Gastrocnemius medialis (tissue), 4 donors: Measurements from ENCODE around the gene CENPX. TPM values are rescaled to one million over a fixed set of nuclear protein-coding genes. Genes with fewer than 3 reads are reported as not detected.

Experiments
- ATAC-seq, 2 donors: fragments of 150-250 bp; one replicate each; pipeline ENCODE4 v1.9.1; 2016
- DNase-seq, 2 donors: peaks; one replicate each; pipeline ENCODE4 v3.0.0-alpha.2; 2019
- H3K27ac ChIP-seq, 4 donors: fragments of 200-600 bp; sonication (generic); 1 replicate in 1 of 4; 2 replicates in 3 of 4; pipeline ENCODE4 v1.5.1; 2016 to 2018; ENCODE audit warnings: mild to moderate bottlenecking in 2 of 4, moderate library complexity in 1 of 4
- H3K27me3 ChIP-seq, 3 donors: fragments of 200-600 bp; sonication (generic) in 2 of 3; 1 replicate in 1 of 3; 2 replicates in 2 of 3; pipeline versions ENCODE4 v1.5.1 to v1.6.0; 2016 to 2019; ENCODE audit warnings: mild to moderate bottlenecking in 1 of 3, moderate library complexity in 1 of 3
- H3K36me3 ChIP-seq, 2 donors: fragments of 200-600 bp; sonication (generic) in 1 of 2; one replicate each; pipeline ENCODE4 v1.5.1; 2017 to 2018
- H3K4me1 ChIP-seq, 2 donors: fragments of 200-600 bp; sonication (generic) in 1 of 2; one replicate each; pipeline ENCODE4 v1.5.1; 2016 to 2017; ENCODE audit warnings: mild to moderate bottlenecking in 2 of 2
- H3K4me3 ChIP-seq, 4 donors: fragments of 200-600 bp; sonication (generic) in 3 of 4; 1 replicate in 1 of 4; 2 replicates in 3 of 4; pipeline ENCODE4 v1.5.1; 2016 to 2019; ENCODE audit warnings: mild to moderate bottlenecking in 2 of 4
- H3K9me3 ChIP-seq, 3 donors: fragments of 200-600 bp; sonication (generic) in 2 of 3; 1 replicate in 1 of 3; 2 replicates in 2 of 3; pipeline ENCODE4 v1.5.1; 2016 to 2019
- CTCF ChIP-seq, 5 experiments: fragments of 450-650 bp in 3 of 5; fragments of 200-600 bp in 2 of 5; sonication (generic) in 2 of 5; IDR thresholded peaks in 4 of 5; conservative IDR thresholded peaks in 1 of 5; 1 replicate in 4 of 5; 2 replicates in 1 of 5; pipeline ENCODE4 v1.5.1; 2016 to 2019; ENCODE audit warnings: antibody characterized with exemption in 5 of 5, mild to moderate bottlenecking in 3 of 5, moderate library complexity in 3 of 5
- POLR2A ChIP-seq, 2 donors: fragments of 450-650 bp; IDR thresholded peaks; one replicate each; pipeline ENCODE4 v1.6.1; 2017; ENCODE audit warnings: antibody characterized with exemption in 2 of 2, mild to moderate bottlenecking in 2 of 2, moderate library complexity in 2 of 2
- in situ Hi-C, 4 donors: fragments of 200-750 bp; cut with MboI; loops; one replicate each; pipeline versions ENCODE4 v1.15.0 to v1.8.0; 2017; ENCODE audit warnings: low sequenced_read_pairs in 4 of 4
- intact Hi-C: fragments of 100-400 bp; cut with DNase I; formaldehyde crosslinking; loops from one replicate; pipeline ENCODE4 v1.15.1; 2023; ENCODE audit warnings: low total_unique reads
- total RNA-seq, 4 donors: library from RNA; depleted of rRNA; stranded (reverse); fragments of >200 nt; gene quantifications; one replicate each; pipeline versions ENCODE4 v1.1.0 to v1.2.3, GENCODE V29; 2016

Gene CENPX
- total RNA-seq, 4 donors from 2014 or later, result 41.2 to 62.7 (median 57.0) TPM

GRCh38 chr17:82018989-82019689, 3.5 kb downstream of the CENPX start:
- peak overlapping the region in 2 of 4 donors; percentile 38 to 41 for H3K27ac ChIP-seq
- H3K36me3 ChIP-seq, result no peaks in the 10 kb centered on the region
- no peaks in the 10 kb centered on the region for H3K27me3 ChIP-seq
- ATAC-seq, result no peak
- H3K9me3 ChIP-seq, result no peaks in the 10 kb centered on the region
- no peak for DNase-seq
- peaks cover 23 to 60% of the 10 kb centered on the region in 2 donors for H3K4me1 ChIP-seq
- in situ Hi-C loops, result no loop called here
- no peak overlapping the region for H3K4me3 ChIP-seq
- TF ChIP-seq CTCF (IDR thresholded peaks at IDR 0.05 in 4 of 5, conservative IDR thresholded peaks at IDR 0.05 in 1 of 5) (no peak), POLR2A (IDR thresholded peaks at IDR 0.05) (no peak)
- intact Hi-C loops, result no loop called here

- no peaks in the 10 kb centered on the region for H3K9me3 ChIP-seq
- ATAC-seq (no peak), DNase-seq (no peak)
- peak overlapping the region in 2 of 4 donors; percentile 38 to 41 for H3K27ac ChIP-seq
- no peaks in the 10 kb centered on the region for H3K36me3 ChIP-seq
- no peaks in the 10 kb centered on the region for H3K27me3 ChIP-seq
- in situ Hi-C loops (no loop called here), intact Hi-C loops (no loop called here)
- peaks cover 18 to 52% of the 10 kb centered on the region in 2 donors for H3K4me1 ChIP-seq
- no peak for TF ChIP-seq CTCF (IDR thresholded peaks at IDR 0.05 in 4 of 5, conservative IDR thresholded peaks at IDR 0.05 in 1 of 5)
- TF ChIP-seq POLR2A (IDR thresholded peaks at IDR 0.05), result no peak
- H3K4me3 ChIP-seq, result no peak overlapping the region
Observed at GRCh38 chr17:82018152-82018988, 4.3 kb downstream of the CENPX start.

GRCh38 chr17:82017612-82018151, 5.0 kb downstream of the CENPX start:
- Histone ChIP-seq H3K36me3 (no peaks in the 10 kb centered on the region), H3K9me3 (no peaks in the 10 kb centered on the region), H3K27ac (peak overlapping the region in 1 of 4 donors; percentile 10), H3K4me1 (peaks cover 18 to 51% of the 10 kb centered on the region in 2 donors), H3K4me3 (no peak overlapping the region), H3K27me3 (no peaks in the 10 kb centered on the region)
- no peak for TF ChIP-seq CTCF (IDR thresholded peaks at IDR 0.05 in 4 of 5, conservative IDR thresholded peaks at IDR 0.05 in 1 of 5)
- TF ChIP-seq POLR2A (IDR thresholded peaks at IDR 0.05), result no peak
- no peak for DNase-seq
- no peak for ATAC-seq
- in situ Hi-C loops (no loop called here), intact Hi-C loops (no loop called here)

GRCh38 chr17:82016875-82017459, 5.7 kb downstream of the CENPX start:
- in situ Hi-C loops, result no loop called here
- no peak for ATAC-seq
- Histone ChIP-seq H3K36me3 (no peaks in the 10 kb centered on the region), H3K27ac (no peak overlapping the region), H3K4me1 (peaks cover 14 to 47% of the 10 kb centered on the region in 2 donors), H3K4me3 (no peak overlapping the region), H3K9me3 (no peaks in the 10 kb centered on the region), H3K27me3 (no peaks in the 10 kb centered on the region)
- no peak for DNase-seq
- TF ChIP-seq POLR2A (IDR thresholded peaks at IDR 0.05), result no peak
- TF ChIP-seq CTCF (IDR thresholded peaks at IDR 0.05 in 4 of 5, conservative IDR thresholded peaks at IDR 0.05 in 1 of 5), result no peak
- intact Hi-C loops, result no loop called here
